HG03571 (cell line): ENCODE results near the gene AASS.
A peak's percentile ranks its signal among the peaks of the same experiment; 100 is the strongest.

Source experiments
- ATAC-seq: cut with Tn5 transposase; IDR thresholded peaks from one replicate; pipeline ENCODE4 v1.9.1; 2021; ENCODE audit not compliant: unreplicated experiment

The AASS gene

DNA sequence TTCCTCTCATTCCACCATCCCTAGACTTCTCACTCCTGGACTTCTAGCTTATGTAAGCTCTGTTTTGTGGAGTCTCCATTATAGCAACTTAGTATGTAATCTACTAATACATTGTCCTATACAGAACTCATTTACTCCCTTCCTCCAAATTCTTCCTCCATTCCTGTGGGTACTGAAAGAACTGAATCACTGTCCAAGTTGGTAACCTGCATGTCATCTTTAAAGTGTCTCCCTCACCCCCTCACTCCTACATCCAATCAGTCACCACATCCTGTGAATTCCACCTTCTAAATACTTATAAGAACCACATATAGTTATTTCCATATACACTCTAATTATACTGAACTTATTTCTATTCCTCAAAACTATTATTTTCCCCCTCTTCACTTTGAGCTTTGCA lies 20.3 kb downstream of the AASS start:
- no peak for ATAC-seq

DNA sequence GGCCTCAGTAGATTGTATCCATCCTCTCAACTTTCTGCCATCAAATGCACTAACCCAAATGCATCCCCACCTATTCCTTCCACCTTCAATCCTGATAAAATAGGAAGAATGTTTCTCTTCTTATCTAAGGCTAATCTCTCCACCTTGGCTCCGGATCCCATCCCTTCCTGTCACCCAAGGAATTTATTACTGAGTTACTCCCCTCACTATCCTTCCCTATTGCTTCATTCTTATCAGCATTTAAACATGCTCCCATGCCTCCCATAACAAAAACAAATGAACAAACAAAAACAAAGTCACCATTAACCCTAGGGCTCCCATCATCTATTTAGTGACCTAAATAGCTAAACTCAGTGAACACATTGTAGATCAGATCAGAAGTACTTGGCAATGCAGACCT lies 25.3 kb downstream of the AASS start:
- ATAC-seq = no peak

DNA sequence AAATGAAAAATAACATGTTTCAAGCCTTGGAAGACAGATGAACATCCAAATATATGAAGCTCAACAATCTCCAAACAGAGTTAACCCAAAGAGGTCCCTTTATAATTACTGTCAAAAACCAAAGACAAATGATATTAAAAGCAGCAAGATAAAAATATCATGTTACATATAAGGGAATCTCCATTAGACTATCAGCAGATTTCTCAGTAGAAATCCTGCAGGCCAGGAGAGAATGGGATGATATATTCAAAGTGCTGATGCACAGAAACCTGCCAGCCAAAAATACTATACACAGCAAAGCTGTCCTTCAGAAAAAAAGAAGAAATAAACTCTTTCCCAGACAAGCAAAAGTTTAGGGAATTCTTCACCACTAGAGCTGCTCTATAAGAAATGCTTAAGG lies 41.0 kb downstream of the AASS start:
- ATAC-seq = no peak

DNA sequence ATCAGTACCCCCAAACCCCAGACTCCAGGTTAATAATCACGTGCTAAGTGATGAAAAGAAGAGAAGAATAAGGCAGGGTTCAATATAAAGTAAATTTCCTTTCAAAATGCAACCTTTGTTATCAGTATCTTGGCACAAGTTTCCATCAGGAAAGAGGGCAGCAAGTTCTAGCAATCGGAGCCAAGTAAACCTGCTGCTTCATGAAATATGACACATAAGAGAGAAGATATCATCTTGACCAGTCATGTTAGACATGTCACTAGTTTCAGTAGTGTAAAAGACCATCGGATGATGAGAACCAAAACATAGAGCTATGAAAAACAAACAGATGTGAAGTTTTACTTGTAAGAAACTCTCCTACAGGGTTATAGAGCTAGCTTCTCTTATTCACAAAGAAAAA lies 44.0 kb downstream of the AASS start:
- no peak for ATAC-seq

DNA sequence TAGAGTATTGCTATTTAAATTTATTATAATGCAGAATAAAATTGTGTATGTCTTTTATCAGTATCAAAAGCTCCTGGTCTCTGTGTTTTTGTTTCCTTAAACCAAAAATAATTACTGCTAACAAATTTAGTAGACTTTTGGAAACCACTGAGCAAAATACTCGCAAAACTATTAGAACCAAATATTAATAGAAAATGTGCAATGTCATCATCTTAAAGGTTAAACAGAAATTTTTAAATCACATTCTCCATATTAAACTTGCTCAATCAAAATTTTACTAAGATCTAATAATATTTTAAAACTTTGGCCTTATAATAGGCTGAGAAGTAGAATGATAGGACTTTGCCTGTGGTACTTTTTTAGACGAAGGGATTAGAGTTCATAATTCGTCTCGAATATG lies 48.4 kb downstream of the AASS start:
- no peak for ATAC-seq

DNA sequence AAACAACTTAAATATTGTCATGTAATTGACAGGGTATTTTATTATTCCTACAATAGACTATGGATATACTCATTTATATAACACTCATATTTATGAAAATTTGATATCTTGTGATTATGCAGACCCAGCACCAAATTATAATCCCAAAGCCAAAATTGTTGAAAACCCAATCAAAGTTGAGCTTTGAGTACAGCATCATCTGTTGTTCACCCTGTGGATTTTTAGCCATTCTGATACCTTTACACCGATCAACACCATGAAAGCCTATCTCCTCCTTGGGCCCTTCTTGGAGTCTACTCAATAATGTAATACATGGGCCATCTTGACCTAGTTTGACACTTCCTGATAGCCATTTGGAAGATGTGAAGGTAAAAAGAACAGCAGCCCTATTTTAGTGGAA lies 49.5 kb downstream of the AASS start:
- no peak for ATAC-seq

DNA sequence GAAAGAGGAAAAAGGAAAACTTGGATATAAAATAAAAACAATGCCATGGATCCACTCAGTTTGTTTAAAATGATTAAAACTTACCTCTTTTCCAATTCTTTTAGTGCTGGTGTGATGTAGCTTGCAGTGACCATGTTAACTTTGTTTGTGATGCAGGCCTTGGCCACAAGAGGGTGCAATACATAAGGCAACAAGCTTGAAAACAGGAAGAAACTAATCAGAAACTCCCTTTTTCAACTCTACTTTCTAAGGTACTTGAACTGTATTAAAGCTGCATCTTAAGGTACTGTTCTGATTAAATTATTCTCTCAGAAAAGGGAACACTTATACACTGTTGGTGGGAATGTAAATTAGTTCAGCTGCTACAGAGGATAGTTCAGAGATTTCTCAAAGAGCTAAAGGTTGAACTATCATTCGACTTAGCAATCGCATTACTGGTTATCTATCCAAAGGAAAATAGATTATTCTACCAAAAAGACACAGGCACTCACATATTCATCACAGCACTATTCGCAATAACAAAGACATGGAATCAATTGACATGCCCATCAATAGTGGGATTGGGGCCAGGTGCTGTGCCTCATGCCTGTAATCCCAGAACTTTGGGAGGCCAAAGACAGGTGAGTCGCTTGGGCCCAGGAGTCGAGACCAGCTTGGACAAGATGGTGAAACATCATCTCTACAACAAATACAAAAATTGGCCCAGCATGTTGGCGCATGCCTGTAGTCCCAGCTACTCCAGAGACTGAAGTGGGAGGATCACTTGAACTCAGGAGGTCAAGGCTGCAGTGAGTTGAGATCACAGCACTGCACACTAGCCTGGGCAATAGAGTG lies 50.9 kb downstream of the AASS start:
- peak; percentile 94 for ATAC-seq

DNA sequence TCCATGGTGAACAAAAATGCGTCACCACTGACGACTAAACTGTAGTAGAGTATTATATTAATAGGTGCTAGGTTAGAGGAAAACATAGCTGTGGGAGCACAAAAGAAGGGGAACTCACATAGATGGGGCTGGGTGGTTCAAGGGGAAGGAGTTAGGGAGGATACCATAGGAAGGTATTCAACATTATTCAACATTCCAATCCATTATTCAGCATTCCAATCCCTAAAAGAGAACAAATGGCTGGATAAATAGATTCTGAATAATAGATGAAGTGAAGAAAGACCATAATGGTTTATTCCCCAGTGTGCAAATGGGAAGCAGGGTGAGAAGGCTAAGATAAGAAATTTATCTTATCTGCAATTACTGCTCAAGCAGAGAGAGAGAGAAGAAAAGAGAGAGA lies 61.4 kb downstream of the AASS start:
- no peak for ATAC-seq

DNA sequence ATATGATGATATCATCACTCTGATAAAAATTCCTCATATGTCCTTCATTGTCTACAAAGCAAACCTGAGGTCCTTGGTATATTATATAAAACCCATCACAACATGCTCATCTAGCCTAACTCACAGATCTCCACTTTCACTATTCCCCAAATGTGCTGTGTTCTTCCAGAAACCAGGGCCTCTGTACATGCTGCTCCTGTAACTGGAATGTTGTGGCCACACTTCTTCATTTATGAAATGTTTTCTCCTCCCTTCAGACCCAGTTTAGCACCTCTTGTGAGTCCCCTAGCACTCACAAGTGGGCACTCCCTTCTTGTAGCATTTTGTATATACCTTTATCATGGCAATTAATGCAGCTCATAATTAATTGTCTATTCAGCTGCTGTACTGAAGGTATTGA lies 61.9 kb downstream of the AASS start:
- ATAC-seq = no peak

DNA sequence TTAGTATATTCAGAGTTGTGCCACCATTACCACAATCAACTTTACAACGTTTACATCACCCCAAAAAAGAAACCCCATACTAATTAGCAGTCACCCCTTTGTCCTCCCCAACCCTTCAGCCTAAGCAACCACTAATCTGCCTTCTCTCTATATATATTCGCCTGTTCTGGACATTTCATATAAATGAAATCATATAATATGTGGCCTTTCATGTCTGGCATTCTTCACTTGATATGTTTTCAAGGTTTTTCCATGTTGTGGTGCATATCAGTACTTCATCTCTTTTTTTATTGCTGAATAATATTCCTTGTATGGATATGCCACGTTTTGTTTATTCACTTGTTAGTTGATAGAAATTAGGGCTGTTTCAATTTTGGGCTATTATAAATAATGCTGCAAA lies 70.4 kb downstream of the AASS start:
- no peak for ATAC-seq

DNA sequence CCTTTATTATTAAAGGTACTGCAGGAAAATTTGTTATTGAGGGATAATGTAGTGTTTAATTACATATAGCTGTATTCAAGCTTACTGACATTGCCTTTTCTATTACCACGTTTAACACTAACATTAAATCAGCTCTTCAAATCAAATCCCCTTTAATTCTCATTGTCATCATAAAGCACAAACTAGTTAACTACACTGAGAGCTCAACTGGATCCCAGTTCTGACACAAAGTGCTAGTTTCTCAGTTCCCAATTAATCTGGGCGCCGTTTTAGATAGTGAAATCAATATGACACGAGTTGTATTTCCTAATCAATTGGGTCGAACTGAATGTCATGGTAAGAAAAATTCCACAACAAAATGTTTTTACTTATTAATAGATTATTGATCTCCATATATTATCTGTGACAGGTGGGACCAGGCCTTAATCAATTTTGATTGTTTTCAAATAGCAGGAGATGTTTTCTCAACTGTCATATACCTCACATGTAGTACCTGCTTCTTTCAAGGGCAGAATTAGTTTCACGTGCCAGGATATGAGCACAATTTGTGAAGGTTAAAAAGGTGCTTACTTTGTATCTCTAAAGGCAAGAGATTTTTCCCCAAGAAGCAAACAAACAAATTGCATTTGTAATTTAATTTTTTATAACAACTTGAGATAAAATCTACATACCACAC lies 71.0 kb downstream of the AASS start:
- no peak for ATAC-seq

DNA sequence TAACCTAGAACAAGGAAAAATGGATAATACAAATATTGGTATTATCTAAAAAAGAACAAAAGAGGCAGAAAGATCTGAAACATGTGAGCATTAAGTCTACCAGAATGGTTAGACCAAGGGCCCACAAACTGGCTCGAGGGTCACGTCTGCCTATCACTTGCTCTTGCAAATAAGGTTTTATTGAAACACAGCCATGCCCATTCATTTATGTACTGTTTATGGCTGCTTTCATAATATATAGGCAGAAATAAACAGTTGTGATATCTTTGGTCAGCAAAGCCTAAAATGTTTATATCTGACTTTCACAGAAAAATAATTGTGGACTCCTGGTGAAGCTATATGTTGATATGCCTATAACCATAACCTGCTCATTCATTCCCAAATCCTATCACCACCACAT lies 71.8 kb downstream of the AASS start:
- no peak for ATAC-seq

DNA sequence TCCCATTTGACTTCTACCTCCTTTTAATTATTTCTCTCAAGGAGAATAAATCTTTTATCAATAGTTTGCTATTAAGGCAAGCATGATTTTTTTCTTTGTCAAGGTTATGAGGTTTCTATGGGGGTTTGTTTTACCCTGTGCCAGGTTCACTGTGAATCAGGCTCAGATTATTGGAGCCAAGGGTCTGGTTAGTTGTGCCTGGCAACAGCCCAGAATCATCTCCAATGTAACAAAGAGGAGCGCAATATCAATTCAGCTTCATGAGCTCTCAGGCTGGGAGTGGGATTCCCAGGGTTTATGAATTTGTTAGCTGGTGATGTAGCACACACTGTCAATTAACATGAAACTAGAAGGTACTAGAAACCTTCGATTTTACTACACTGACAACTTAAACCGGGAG lies 73.2 kb downstream of the AASS start:
- ATAC-seq = no peak

DNA sequence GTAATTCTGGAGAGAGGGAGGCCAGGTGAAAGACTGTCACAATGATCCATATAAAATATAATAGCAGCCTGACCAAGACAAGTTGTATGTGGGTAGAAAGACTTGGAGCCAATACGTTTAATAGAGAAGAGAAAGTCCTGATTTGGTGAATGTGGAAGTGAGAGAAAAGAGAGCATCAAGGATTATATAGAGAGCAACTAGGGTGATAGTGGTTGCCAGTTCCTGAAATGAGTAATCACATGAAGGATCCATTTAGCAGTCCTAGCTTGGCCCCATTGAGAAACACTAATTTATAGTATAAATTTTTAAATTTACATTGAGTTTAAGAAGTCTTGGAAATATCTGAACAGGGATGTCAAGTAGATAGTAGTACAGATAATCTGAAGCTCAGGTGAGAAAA lies 74.0 kb downstream of the AASS start:
- no peak for ATAC-seq

DNA sequence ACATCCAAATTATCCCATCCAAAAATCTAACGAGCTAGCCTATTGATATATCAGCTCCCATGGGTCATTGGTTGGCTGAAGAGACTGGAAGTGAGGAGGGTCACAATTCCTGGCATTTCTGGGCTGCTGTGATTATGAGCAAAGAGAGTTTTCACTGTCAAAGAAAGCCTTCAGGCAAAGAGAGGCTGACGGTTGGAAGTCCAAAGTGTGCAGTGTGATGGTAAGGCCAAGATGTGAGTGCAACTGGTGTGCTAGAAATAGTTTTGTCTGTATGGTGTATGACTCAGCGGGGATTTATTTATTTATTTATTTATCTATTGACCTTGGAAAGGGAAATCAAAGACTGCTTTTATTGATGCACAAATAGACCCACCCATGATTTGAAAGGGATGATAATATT lies 75.0 kb downstream of the AASS start:
- no peak for ATAC-seq

DNA sequence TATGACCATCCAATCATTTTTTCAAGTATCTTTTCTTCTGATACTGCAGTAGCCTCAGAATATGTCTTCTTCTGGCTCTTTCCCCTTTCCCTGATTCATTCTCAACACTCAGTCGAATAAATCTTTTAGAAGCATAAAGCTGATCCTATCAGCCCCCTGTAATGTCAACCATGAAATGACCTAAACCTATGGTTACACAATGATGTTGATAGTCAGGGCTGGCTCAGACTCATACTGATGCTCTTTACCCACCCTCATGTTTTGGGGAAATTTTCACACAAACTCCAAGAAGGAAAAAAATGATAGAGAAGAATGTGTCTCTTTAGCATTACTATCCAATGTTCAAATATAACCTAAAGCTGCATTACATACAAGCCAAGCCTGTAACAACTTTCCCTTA lies 76.0 kb downstream of the AASS start:
- ATAC-seq = no peak

DNA sequence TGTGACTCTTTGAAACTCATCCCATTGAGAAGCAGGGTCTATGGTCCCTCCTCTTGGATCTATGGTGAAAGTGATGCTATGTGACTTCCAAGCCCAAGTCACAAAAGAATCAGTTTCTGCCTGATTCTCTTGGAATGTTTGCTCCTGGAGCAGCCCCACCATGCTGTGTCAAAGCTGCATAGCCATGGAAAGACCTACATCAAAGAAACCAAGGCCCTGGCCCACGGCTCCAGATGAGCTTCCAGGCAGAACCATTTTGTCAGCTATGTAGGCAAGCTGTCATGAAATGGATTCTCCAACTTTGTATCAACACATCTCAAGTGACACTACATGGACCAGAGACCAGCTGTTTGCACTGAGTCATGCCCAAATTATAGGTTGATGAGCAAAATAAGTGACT lies 77.0 kb downstream of the AASS start:
- ATAC-seq = no peak

DNA sequence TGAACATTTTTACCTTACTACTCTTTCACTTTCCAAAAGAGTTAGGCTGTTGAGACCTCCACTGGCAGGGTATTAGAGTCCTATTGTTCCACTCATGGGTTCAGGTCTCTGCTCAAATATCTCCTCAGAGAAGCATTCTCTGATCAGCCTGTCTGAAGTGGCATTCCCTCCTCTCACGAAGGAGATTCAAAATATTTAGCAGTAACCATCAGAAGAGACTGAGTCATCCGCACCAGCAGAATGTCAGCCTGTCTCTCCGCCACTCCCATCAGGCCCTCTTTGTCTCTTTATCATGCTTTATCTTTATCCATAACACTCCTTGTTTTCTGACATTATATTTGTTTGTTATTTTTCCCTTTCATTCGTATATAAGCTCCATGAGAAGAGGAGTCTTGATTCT lies 79.1 kb downstream of the AASS start:
- no peak for ATAC-seq

DNA sequence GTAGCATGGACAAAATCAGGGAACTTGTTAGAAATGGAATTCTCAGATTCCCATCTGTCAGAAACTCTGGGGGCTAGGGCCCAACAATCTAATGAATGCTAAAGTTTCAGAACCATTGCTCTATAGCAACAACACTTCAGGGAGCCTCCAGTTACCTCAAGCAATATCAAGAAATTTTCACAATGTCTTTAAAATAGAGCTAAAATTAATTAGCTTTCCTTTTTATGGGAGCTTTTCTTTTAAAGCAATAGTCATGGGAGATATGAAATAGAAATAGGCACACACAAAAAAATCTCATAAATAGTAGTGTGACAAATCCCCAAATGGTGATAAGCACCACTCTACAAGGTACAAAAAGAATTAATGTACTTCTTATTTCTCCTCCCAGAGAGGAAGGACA lies 80.9 kb downstream of the AASS start:
- ATAC-seq = no peak

DNA sequence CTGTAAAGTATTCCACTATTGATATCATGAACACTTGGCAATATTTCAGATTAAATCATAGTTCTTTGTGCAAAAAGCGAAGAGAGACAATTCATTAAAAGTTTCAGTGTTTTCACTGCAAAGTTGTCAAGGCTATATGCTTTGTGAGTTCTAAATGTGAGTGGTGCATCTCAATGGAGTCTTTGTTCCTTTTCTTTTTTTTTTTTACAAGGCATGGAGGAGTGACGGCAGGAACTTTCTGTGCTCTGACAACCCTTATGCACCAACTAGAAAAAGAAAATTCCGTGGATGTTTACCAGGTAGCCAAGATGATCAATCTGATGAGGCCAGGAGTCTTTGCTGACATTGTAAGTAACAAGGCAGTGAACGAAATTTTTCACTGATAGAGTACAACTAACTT lies 84.5 kb downstream of the AASS start:
- no peak for ATAC-seq

DNA sequence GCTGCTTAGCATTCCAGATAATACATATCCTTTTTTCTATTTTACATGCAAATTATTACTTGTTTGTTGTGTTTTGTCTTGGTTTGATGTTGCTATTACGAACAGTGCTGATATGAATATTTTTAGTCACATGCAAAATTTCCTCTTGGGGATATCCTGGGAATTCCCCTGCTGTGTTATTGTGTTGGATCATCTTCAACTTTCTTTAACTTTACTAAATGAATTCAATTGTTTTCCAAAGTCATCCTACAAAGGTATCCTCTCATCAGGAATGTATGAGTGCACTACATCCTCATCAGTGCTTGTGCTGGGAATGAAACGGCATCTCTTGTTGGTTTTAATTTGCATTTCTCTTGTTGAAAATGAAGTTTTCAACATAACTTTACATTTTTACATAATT lies 87.1 kb downstream of the AASS start:
- ATAC-seq = no peak

DNA sequence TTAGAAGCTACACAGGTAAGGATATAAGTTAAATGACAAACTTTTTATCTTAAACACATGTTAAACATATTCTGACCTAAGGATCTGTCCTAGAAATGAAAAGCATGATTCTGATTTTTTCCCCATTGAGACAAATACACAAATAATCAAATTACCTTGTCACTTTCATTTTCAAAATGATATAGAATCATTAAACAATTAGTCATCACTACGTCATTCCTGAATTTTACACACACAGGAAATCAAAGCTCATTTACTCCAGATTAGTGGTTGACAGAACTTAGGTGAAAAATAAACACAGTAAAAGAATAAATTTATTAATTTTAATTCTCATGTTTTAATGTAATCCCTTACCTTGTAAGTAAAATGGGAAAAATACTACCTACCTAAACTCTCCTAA lies 89.0 kb downstream of the AASS start:
- no peak for ATAC-seq

DNA sequence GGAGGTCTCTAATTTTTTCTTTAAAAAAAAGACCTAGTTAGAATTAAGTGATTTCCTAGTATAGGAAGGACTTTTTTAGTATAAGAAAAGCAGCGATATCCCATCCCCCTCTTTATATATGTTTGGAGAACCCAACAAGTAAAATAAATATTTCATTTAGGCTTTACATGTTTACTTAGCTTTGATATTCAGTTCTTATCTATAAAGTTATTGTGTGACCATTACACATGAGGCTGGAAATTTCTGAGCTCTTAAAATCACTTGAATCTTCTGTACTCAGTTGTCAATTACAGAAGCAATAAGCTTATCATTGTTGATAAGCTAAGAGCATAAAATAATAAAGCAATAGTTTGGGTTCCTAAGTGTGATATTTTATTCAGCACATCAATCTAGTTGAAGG lies 89.7 kb downstream of the AASS start:
- ATAC-seq = no peak
